Uterus (tissue), 4 donors: ENCODE data around the gene GRID2. TPM values are rescaled to one million over a fixed set of nuclear protein-coding genes. Genes with fewer than 3 reads are reported as not detected.

Source experiments
- DNase-seq, 2 donors: peaks; one replicate each; pipeline ENCODE4 v3.0.0-alpha.2; 2019 to 2020
- H3K27ac ChIP-seq, 2 donors: fragments of 200-600 bp; sonication (generic); 1 replicate in 1 of 2; 2 replicates in 1 of 2; pipeline ENCODE4 v1.5.1; 2016 to 2018
- H3K27me3 ChIP-seq, 2 donors: fragments of 200-600 bp; sonication (generic); one replicate each; pipeline ENCODE4 v1.5.1; 2018 to 2019; ENCODE audit warnings: control low read depth in 1 of 2
- H3K36me3 ChIP-seq, 2 donors: fragments of 200-600 bp; sonication (generic); one replicate each; pipeline ENCODE4 v1.5.1; 2019; ENCODE audit warnings: control low read depth in 1 of 2
- H3K4me1 ChIP-seq, 2 donors: fragments of 200-600 bp; sonication (generic); one replicate each; pipeline ENCODE4 v1.5.1; 2018 to 2019; ENCODE audit warnings: control low read depth in 1 of 2
- H3K4me3 ChIP-seq, 2 donors: fragments of 200-600 bp; sonication (generic); 1 replicate in 1 of 2; 2 replicates in 1 of 2; pipeline ENCODE4 v1.5.1; 2018 to 2019; ENCODE audit warnings: mild to moderate bottlenecking in 1 of 2
- H3K9me3 ChIP-seq, 2 donors: fragments of 200-600 bp; sonication (generic); one replicate each; pipeline ENCODE4 v1.5.1; 2019; ENCODE audit warnings: control low read depth in 1 of 2
- CTCF ChIP-seq, 4 experiments: fragments of 200-600 bp in 2 of 4; fragments of 450-650 bp in 2 of 4; sonication (generic) in 2 of 4; IDR thresholded peaks; one replicate each; pipeline ENCODE4 v1.5.1; 2016 to 2019; ENCODE audit warnings: antibody characterized with exemption in 4 of 4, mild to moderate bottlenecking in 2 of 4, moderate library complexity in 1 of 4
- POLR2A ChIP-seq, 2 donors: fragments of 450-650 bp; IDR thresholded peaks; one replicate each; pipeline ENCODE4 v1.6.1; 2016; ENCODE audit warnings: antibody characterized with exemption in 2 of 2, mild to moderate bottlenecking in 1 of 2, moderate library complexity in 1 of 2
- intact Hi-C: fragments of 100-400 bp; cut with DNase I; formaldehyde crosslinking; loops from one replicate; pipeline ENCODE4 v1.15.1; 2023; ENCODE audit warnings: low total_unique reads
- total RNA-seq, 4 donors: library from RNA; depleted of rRNA in 3 of 4; stranded (reverse); fragments of >200 nt in 3 of 4; gene quantifications; one replicate each; pipeline versions ENCODE4 v1.1.0 to v1.2.4, GENCODE V29; 2014 to 2023
- donor health status: DM: yes; HTN: yes; CAD: no.

Gene GRID2
- total RNA-seq, 4 donors from 2014 or later = 0.27 to 33.3 (median 0.59) TPM; not detected in 1

GRCh38 chr4:93469560-93469959 is 1165.8 kb downstream of the GRID2 start:
- Histone ChIP-seq H3K9me3 (no peaks in the 10 kb centered on the region), H3K36me3 (no peaks in the 10 kb centered on the region), H3K27me3 (no peaks in the 10 kb centered on the region), H3K27ac (no peak overlapping the region), H3K4me3 (no peak overlapping the region), H3K4me1 (no peaks in the 10 kb centered on the region)
- TF ChIP-seq CTCF (IDR thresholded peaks at IDR 0.05) (no peak), POLR2A (IDR thresholded peaks at IDR 0.05) (no peak)
- intact Hi-C loops = no loop called here
- no peak for DNase-seq

- no peaks in the 10 kb centered on the region for H3K4me1 ChIP-seq
- H3K4me3 ChIP-seq = no peak overlapping the region
- TF ChIP-seq CTCF (IDR thresholded peaks at IDR 0.05) (no peak), POLR2A (IDR thresholded peaks at IDR 0.05) (no peak)
- no peaks in the 10 kb centered on the region for H3K9me3 ChIP-seq
- intact Hi-C loops = no loop called here
- DNase-seq = no peak
- H3K36me3 ChIP-seq = no peaks in the 10 kb centered on the region
- H3K27me3 ChIP-seq = no peaks in the 10 kb centered on the region
- no peak overlapping the region for H3K27ac ChIP-seq
Measured at GRCh38 chr4:93475730-93476129, 1172.0 kb downstream of the GRID2 start.

- H3K36me3 ChIP-seq = no peaks in the 10 kb centered on the region
- H3K4me1 ChIP-seq = no peaks in the 10 kb centered on the region
- intact Hi-C loops = no loop called here
Measured at GRCh38 chr4:93478805-93479204, 1175.0 kb downstream of the GRID2 start.

GRCh38 chr4:93480452-93480851 is 1176.7 kb downstream of the GRID2 start:
- intact Hi-C loops = no loop called here
- no peaks in the 10 kb centered on the region for H3K36me3 ChIP-seq
- no peak for DNase-seq
- H3K4me1 ChIP-seq = no peaks in the 10 kb centered on the region
- TF ChIP-seq POLR2A (IDR thresholded peaks at IDR 0.05) = no peak
- no peak overlapping the region for H3K27ac ChIP-seq
- no peaks in the 10 kb centered on the region for H3K9me3 ChIP-seq
- H3K27me3 ChIP-seq = no peaks in the 10 kb centered on the region
- no peak overlapping the region for H3K4me3 ChIP-seq

More at GRCh38 chr4:93478805-93479204, 1175.0 kb downstream of the GRID2 start:
- Histone ChIP-seq H3K9me3 (no peaks in the 10 kb centered on the region), H3K4me3 (no peak overlapping the region), H3K27me3 (no peaks in the 10 kb centered on the region), H3K27ac (no peak overlapping the region)
- no peak for DNase-seq
- TF ChIP-seq CTCF (IDR thresholded peaks at IDR 0.05) (no peak), POLR2A (IDR thresholded peaks at IDR 0.05) (no peak)

- no peak overlapping the region for H3K27ac ChIP-seq
- no peaks in the 10 kb centered on the region for H3K4me1 ChIP-seq
- H3K9me3 ChIP-seq = no peaks in the 10 kb centered on the region
- no peaks in the 10 kb centered on the region for H3K36me3 ChIP-seq
- intact Hi-C loops = no loop called here
- no peaks in the 10 kb centered on the region for H3K27me3 ChIP-seq
- no peak overlapping the region for H3K4me3 ChIP-seq
- TF ChIP-seq CTCF (IDR thresholded peaks at IDR 0.05) = no peak
- no peak for TF ChIP-seq POLR2A (IDR thresholded peaks at IDR 0.05)
- no peak for DNase-seq
Measured at GRCh38 chr4:93495346-93495745, 1191.6 kb downstream of the GRID2 start.

GRCh38 chr4:93501244-93501643 is 1197.5 kb downstream of the GRID2 start:
- DNase-seq = no peak
- Histone ChIP-seq H3K9me3 (no peaks in the 10 kb centered on the region), H3K27ac (no peak overlapping the region), H3K27me3 (no peaks in the 10 kb centered on the region), H3K4me3 (no peak overlapping the region), H3K36me3 (no peaks in the 10 kb centered on the region), H3K4me1 (no peaks in the 10 kb centered on the region)
- intact Hi-C loops = no loop called here
- TF ChIP-seq CTCF (IDR thresholded peaks at IDR 0.05) = no peak
- no peak for TF ChIP-seq POLR2A (IDR thresholded peaks at IDR 0.05)
